Adrenal gland (tissue), 12 donors: ENCODE data around the gene AHDC1. TPM values are rescaled to one million over a fixed set of nuclear protein-coding genes. Genes with fewer than 3 reads are reported as not detected.
A peak's percentile ranks its signal among the peaks of the same experiment; 100 is the strongest.

Experiments
- DNase-seq, 7 donors: peaks; one replicate each; pipeline ENCODE4 v3.0.0-alpha.2; 2019 to 2020
- H3K27ac ChIP-seq, 5 donors: fragments of 200-600 bp; sonication (generic) in 4 of 5; 1 replicate in 3 of 5; 2 replicates in 2 of 5; pipeline versions ENCODE4 v1.5.1 to v1.8.0; 2016 to 2020; ENCODE audit warnings: mild to moderate bottlenecking in 1 of 5
- H3K27me3 ChIP-seq: fragments of 200-600 bp; 2 replicates; pipeline ENCODE4 v1.8.0; 2021
- H3K36me3 ChIP-seq, 2 donors: fragments of 200-600 bp; replicated peaks in 1 of 2; 1 replicate in 1 of 2; 2 replicates in 1 of 2; pipeline versions ENCODE4 v1.5.1 to v1.8.0; 2018 to 2022
- H3K4me1 ChIP-seq, 2 donors: fragments of 200-600 bp; replicated peaks in 1 of 2; 1 replicate in 1 of 2; 2 replicates in 1 of 2; pipeline versions ENCODE4 v1.5.1 to v1.8.0; 2018 to 2021
- H3K4me3 ChIP-seq, 4 donors: fragments of 200-600 bp; sonication (generic) in 3 of 4; one replicate each; pipeline ENCODE4 v1.5.1; 2016 to 2018
- H3K9me3 ChIP-seq, 3 donors: fragments of 200-600 bp; sonication (generic) in 1 of 3; replicated peaks in 1 of 3; 1 replicate in 2 of 3; 2 replicates in 1 of 3; pipeline versions ENCODE4 v1.5.1 to v1.8.0; 2016 to 2021
- CTCF ChIP-seq, 6 experiments: fragments of 450-650 bp in 4 of 6; fragments of 200-600 bp in 2 of 6; sonication (generic) in 1 of 6; IDR thresholded peaks; 1 replicate in 5 of 6; 2 replicates in 1 of 6; pipeline versions ENCODE4 v1.5.1 to v1.8.0; 2016 to 2021; ENCODE audit warnings: antibody characterized with exemption in 6 of 6, mild to moderate bottlenecking in 2 of 6, moderate library complexity in 1 of 6
- POLR2A ChIP-seq, 2 donors: fragments of 450-650 bp; IDR thresholded peaks; one replicate each; pipeline ENCODE4 v1.6.1; 2017; ENCODE audit warnings: antibody characterized with exemption in 2 of 2, mild to moderate bottlenecking in 2 of 2, moderate library complexity in 1 of 2
- WGBS, 4 donors: extraction: QIAGEN DNeasy Blood & Tissue Kit in 2 of 4; methylation state at CpG; one replicate each; pipeline versions ENCODE4 v1.1.5 to v1.1.7; 2013 to 2017; 5-methylcytosine and 5-hydroxymethylcytosine counted together
- intact Hi-C, 2 donors: fragments of 100-400 bp; cut with DNase I; formaldehyde crosslinking; loops; one replicate each; pipeline versions ENCODE4 v1.14.1 to v1.15.0; 2022 to 2023
- polyA plus RNA-seq, 3 donors: library from polyadenylated mRNA; stranded (reverse); fragments of 200-250 nt in 2 of 3; fragments of 350-450 nt in 1 of 3; fragmentation: Illumina TruSeq in 1 of 3; extraction: RNeasy Lipid Tissue Mini Kit (QIAGEN cat#74804) in 1 of 3; gene quantifications; one replicate each; pipeline ENCODE4 v1.2.3, GENCODE V29; 2013 to 2014
- total RNA-seq, 9 donors: library from RNA; depleted of rRNA in 4 of 9; stranded (reverse); fragments of >200 nt in 4 of 9; fragments of 120-200 nt in 1 of 9; fragmentation: NEBNext Ultra II Directional in 1 of 9; extraction: Animal tissue kit (Norgen Biotek cat#: 25700) in 1 of 9; gene quantifications; one replicate each; pipeline versions ENCODE4 v1.1.0 to v1.2.4, GENCODE V29; 2013 to 2023
- donor health status: healthy with polysubstance abuse.
- donor health status: Bipolar disorder and iron deficiency.
- donor health status: DM: yes; HTN: yes; CAD: no.
- donor health status: DM: no; HTN: no; CAD: no.
- donor health status: DM: no; HTN: no; CAD: no.
- donor health status: DM: yes; HTN: yes; CAD: no.

The AHDC1 gene
- total and polyA plus RNA-seq, 12 donors: 10.4 to 111 (median 61.3) TPM

- Histone ChIP-seq H3K36me3 (no peaks in the 10 kb centered on the region), H3K4me3 (no peak overlapping the region), H3K9me3 (no peaks in the 10 kb centered on the region), H3K27me3 (no peaks in the 10 kb centered on the region), H3K27ac (no peak overlapping the region), H3K4me1 (peaks cover 0 to 11% of the 10 kb centered on the region in 2 donors)
- intact Hi-C loops: no loop called here
- WGBS, 4 donors: 45 to 58% (median 55%) methylated on average over 5 to 8 of the region's 8 CpGs
- no peak for TF ChIP-seq POLR2A (IDR thresholded peaks at IDR 0.05)
- peak in 1 of 6 experiments; percentile 7 for TF ChIP-seq CTCF (IDR thresholded peaks at IDR 0.05)
- peak in 1 of 7 donors; percentile 14 for DNase-seq
These were observed 107.3 kb downstream of the AHDC1 start for GRCh38 chr1:27496604-27497155.

DNA sequence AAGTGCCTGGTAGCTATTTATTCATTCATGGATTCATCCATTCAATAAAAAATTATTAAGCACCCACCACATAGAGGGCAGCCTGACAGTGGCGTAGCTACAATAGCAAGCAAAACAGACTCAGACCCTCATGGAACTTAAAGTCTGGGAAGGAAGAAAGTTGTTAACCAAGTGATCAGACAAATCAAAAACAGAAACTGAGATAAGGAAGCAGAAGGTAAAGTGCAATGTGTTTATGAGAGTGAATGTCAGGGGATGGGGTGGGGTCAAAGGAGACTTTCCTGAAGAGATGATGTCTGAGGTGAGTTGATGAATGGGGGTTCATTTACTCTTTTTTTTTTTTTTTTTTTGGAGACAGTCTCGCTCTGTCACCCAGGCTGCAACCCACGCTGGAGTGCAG lies 111.1 kb downstream of the AHDC1 start:
- no peaks in the 10 kb centered on the region for H3K27me3 ChIP-seq
- peak overlapping the region in 3 of 5 donors; percentile 43 to 99 (median 88) for H3K27ac ChIP-seq
- H3K9me3 ChIP-seq: no peaks in the 10 kb centered on the region
- no peak for DNase-seq
- intact Hi-C loops: no loop called here
- no peaks in the 10 kb centered on the region for H3K36me3 ChIP-seq
- no peak for TF ChIP-seq CTCF (IDR thresholded peaks at IDR 0.05)
- TF ChIP-seq POLR2A (IDR thresholded peaks at IDR 0.05): no peak
- WGBS, 4 donors: 89 to 95% (median 95%) methylated on average over 3 of the region's 3 CpGs
- peaks cover 11 to 34% of the 10 kb centered on the region in 2 donors for H3K4me1 ChIP-seq
- H3K4me3 ChIP-seq: no peak overlapping the region

GRCh38 chr1:27491748-27492700 lies 111.9 kb downstream of the AHDC1 start:
- Histone ChIP-seq H3K27ac (peak overlapping the region; percentile 10 to 99 (median 88)), H3K36me3 (no peaks in the 10 kb centered on the region), H3K27me3 (no peaks in the 10 kb centered on the region), H3K9me3 (no peaks in the 10 kb centered on the region), H3K4me1 (peaks cover 13 to 37% of the 10 kb centered on the region in 2 donors), H3K4me3 (no peak overlapping the region)
- peak; percentile 34 to 88 (median 68) for DNase-seq
- intact Hi-C loops: no loop called here
- WGBS, 4 donors: 25 to 36% (median 31%) methylated on average over 8 to 9 of the region's 9 CpGs
- TF ChIP-seq POLR2A (IDR thresholded peaks at IDR 0.05) (no peak), CTCF (IDR thresholded peaks at IDR 0.05) (no peak)

GRCh38 chr1:27489973-27490741 lies 113.8 kb downstream of the AHDC1 start, which contains the start of gene WASF2:
WASF2 (minus strand) TSS chr1:27490167; CDS start chr1:27428890, 61,277 bp downstream.
- peak; percentile 73 to 94 for TF ChIP-seq POLR2A (IDR thresholded peaks at IDR 0.05)
- TF ChIP-seq CTCF (IDR thresholded peaks at IDR 0.05): no peak
- H3K27me3 ChIP-seq: no peaks in the 10 kb centered on the region
- peak within 1 kb of the TSS; percentile 11 to 92 (median 77) for H3K4me3 ChIP-seq
- no peaks in the 10 kb centered on the region for H3K9me3 ChIP-seq
- WGBS, 4 donors: 0 to 1% (median 0%) methylated on average over 20 to 50 of the region's 50 CpGs
- intact Hi-C loops: loop anchor here in 1 of 2 donors (10.0 kb wide), 1 partner anchor 55 kb away; no protein-coding TSS in a partner anchor
- peaks cover 13 to 50% of the 10 kb centered on the region in 2 donors for H3K4me1 ChIP-seq
- no peaks in the 10 kb centered on the region for H3K36me3 ChIP-seq
- peak within 1 kb of the TSS; percentile 55 to 99 (median 96) for H3K27ac ChIP-seq
- peak; percentile 97 to 99 (median 98) for DNase-seq
